Osteoblast (primary cell): ENCODE results near the gene RAB11FIP5. TPM values are rescaled to one million over a fixed set of nuclear protein-coding genes. Genes with fewer than 3 reads are reported as not detected.

Source experiments
- DNase-seq: peaks from one replicate; pipeline ENCODE4 v3.0.0; 2011; ENCODE audit warnings: low spot score, mixed read lengths; ENCODE audit not compliant: insufficient read length; ENCODE audit errors: missing footprints
- H2AFZ ChIP-seq: 2 replicates; pipeline ENCODE4 v1.6.0; 2011; ENCODE audit warnings: mild to moderate bottlenecking, low read length
- H3K27ac ChIP-seq: 2 replicates; pipeline ENCODE4 v1.5.1; 2011; ENCODE audit warnings: mild to moderate bottlenecking, low read depth, low read length, moderate library complexity
- H3K27me3 ChIP-seq: 2 replicates; pipeline ENCODE4 v1.6.0; 2012; ENCODE audit warnings: mild to moderate bottlenecking, control low read depth, inconsistent platforms, low read length, moderate library complexity; ENCODE audit not compliant: insufficient read depth
- H3K36me3 ChIP-seq: 2 replicates; pipeline ENCODE4 v1.5.1; 2011; ENCODE audit warnings: mild to moderate bottlenecking, low read length, control low read depth, moderate library complexity; ENCODE audit not compliant: insufficient read depth
- H3K4me1 ChIP-seq: 2 replicates; pipeline ENCODE4 v1.5.1; 2011; ENCODE audit warnings: mild to moderate bottlenecking, low read length, control low read depth, moderate library complexity; ENCODE audit not compliant: insufficient read depth
- H3K4me2 ChIP-seq: 2 replicates; pipeline ENCODE4 v1.6.0; 2011; ENCODE audit warnings: mild to moderate bottlenecking, low read length; ENCODE audit not compliant: insufficient read depth
- H3K4me3 ChIP-seq: fragments of 200-600 bp; sonication (generic); 3 replicates; pipeline ENCODE4 v1.5.1; 2012; ENCODE audit warnings: mild to moderate bottlenecking, low read length, inconsistent platforms; ENCODE audit not compliant: insufficient read depth
- H3K79me2 ChIP-seq: 2 replicates; pipeline ENCODE4 v1.6.0; 2012; ENCODE audit warnings: mild to moderate bottlenecking, low read length, control low read depth, inconsistent platforms; ENCODE audit not compliant: insufficient read depth
- H3K9me3 ChIP-seq: 2 replicates; pipeline ENCODE4 v1.5.1; 2011; ENCODE audit warnings: low read depth, low read length, control low read depth
- H4K20me1 ChIP-seq: 2 replicates; pipeline ENCODE4 v1.6.0; 2012; ENCODE audit warnings: mild to moderate bottlenecking, low read length, control low read depth; ENCODE audit not compliant: insufficient read depth
- CTCF ChIP-seq: IDR thresholded peaks from 2 replicates; pipeline ENCODE4 v1.5.1; 2011; ENCODE audit warnings: mild to moderate bottlenecking, low read depth, low read length, moderate library complexity; ENCODE audit errors: extremely low read depth
- total RNA-seq: library from RNA; depleted of rRNA; stranded (reverse); fragments of >200 nt; gene quantifications from 2 replicates; pipeline ENCODE4 v1.2.3, GENCODE V29; 2012

RAB11FIP5 gene
- total RNA-seq, 1 donor, result 59.0 TPM

DNA sequence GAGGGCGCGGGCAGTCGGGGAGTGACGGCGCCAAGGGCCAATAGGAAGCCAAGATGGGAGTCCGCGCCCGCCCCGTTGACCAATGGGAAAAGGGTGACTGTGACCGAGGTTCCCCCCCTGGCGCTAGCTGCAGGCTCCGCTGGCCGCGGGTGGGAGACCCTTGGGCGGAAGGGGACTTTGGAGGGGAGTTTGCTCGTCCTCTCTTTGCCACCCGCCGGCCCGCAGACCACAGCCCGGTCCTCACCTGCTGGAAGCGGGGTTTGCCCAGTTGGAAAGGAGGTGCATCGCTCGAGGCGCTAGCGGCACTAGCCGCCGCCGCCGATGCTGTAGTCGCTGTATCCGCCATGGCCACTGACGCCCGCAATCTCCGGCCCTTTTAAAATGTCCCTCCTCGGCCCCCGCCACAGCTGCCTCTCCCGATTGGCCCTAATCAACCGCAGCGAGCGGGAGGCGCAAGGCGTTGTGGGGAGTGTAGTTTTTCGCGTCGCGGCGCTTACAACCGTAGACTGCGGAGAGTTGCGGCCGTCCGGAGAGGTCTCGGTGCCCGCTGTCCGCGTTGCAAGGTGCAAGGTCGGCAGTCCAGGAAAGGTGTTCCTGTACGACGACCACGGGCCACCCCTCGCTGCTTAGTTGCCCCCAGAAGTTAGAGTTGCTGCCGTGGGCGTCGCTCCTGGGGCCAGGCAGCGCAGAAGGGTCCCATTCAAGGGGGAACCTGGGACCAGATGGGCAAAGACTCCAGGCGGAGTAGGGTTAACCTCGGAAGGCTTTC, 41.2 kb downstream of the RAB11FIP5 start, which contains the start of gene SFXN5:
Gene SFXN5, minus strand, starts transcription at position 353 of the 769 bp plus-strand sequence. Its CDS starts 7 bp downstream, at position 346.
- DNase-seq, result peak; percentile 100
- peak; percentile 9 for TF ChIP-seq CTCF

DNA sequence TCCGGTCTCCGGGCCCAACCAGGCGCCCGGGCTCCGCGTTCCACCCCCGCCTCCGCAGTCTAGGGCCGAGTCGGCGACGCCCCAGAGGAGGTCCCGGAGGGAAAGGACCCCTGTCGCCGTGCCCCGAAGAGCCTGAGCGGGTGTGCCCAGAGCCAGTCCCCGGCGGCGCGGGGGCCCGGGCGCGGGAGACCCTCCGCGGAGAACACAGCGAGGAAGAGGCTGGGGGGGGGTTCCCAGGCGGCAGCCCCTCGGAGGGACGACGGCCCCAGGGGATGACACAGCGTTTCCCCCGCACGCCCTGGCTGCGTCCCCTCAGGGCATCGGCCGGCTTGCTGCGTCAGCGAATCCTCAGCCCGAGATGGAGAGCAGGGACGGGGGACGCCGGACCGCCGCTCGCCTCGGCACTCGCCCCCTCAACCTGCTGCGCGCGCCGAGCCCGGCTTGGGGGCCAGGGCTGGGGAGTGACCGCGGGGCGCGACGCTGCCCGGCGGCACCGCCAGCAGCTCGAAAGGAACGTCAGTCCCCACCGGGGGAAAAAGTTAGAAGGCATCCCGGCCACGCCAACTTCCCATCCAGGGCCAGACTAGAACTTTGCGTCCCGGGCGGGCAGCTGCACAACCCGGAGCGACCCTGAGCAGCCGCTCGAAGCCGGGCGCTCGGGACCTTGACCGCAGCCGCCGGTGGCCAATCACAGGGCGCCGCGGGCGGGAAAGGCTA, 41.9 kb downstream of the RAB11FIP5 start:
- Histone ChIP-seq H2AFZ (peak overlapping the region; percentile 54), H3K9me3 (no peaks in the 10 kb centered on the region), H3K36me3 (peaks cover 16% of the 10 kb centered on the region), H3K27me3 (no peaks in the 10 kb centered on the region), H3K4me2 (peak overlapping the region; percentile 99), H3K4me1 (peaks cover 23% of the 10 kb centered on the region), H4K20me1 (peaks cover 4% of the 10 kb centered on the region), H3K27ac (peak overlapping the region; percentile 80), H3K79me2 (peaks cover 45% of the 10 kb centered on the region), H3K4me3 (peak overlapping the region; percentile 93)
- peak; percentile 80 for DNase-seq
- no peak for TF ChIP-seq CTCF

More for the DNA sequence above, 41.2 kb downstream of the RAB11FIP5 start, which contains the start of gene SFXN5:
- no peaks in the 10 kb centered on the region for H3K9me3 ChIP-seq
- peak within 1 kb of the TSS; percentile 76 for H2AFZ ChIP-seq
- H3K79me2 ChIP-seq, result peaks cover 48% of the 10 kb centered on the region
- no peaks in the 10 kb centered on the region for H3K27me3 ChIP-seq
- H4K20me1 ChIP-seq, result peaks cover 7% of the 10 kb centered on the region
- peak within 1 kb of the TSS; percentile 99 for H3K4me2 ChIP-seq
- H3K36me3 ChIP-seq, result peaks cover 16% of the 10 kb centered on the region
- peak within 1 kb of the TSS; percentile 93 for H3K4me3 ChIP-seq
- peaks cover 23% of the 10 kb centered on the region for H3K4me1 ChIP-seq
- H3K27ac ChIP-seq, result peak within 1 kb of the TSS; percentile 80

GRCh38 chr2:73069855-73070642, 42.7 kb downstream of the RAB11FIP5 start:
- no peak for TF ChIP-seq CTCF
- DNase-seq, result peak; percentile 83
- peak overlapping the region; percentile 23 for H2AFZ ChIP-seq
- peaks cover 13% of the 10 kb centered on the region for H3K36me3 ChIP-seq
- H3K27ac ChIP-seq, result peak overlapping the region; percentile 80
- H3K4me1 ChIP-seq, result peaks cover 23% of the 10 kb centered on the region
- H3K79me2 ChIP-seq, result peaks cover 52% of the 10 kb centered on the region
- no peaks in the 10 kb centered on the region for H3K9me3 ChIP-seq
- peaks cover 4% of the 10 kb centered on the region for H4K20me1 ChIP-seq
- no peaks in the 10 kb centered on the region for H3K27me3 ChIP-seq
- peak overlapping the region; percentile 93 for H3K4me3 ChIP-seq
- H3K4me2 ChIP-seq, result peak overlapping the region; percentile 99
